ACC112 (cell line): ENCODE measurements around the gene ISYNA1.

ENCODE experiments used
- H2AFZ ChIP-seq: fragments of 200-600 bp; sonication (generic); one replicate; pipeline ENCODE4 v1.6.0; 2017; ENCODE audit warnings: antibody characterized with exemption, low read length; ENCODE audit not compliant: unreplicated experiment
- H3K27ac ChIP-seq: fragments of 200-600 bp; sonication (generic); 2 replicates; pipeline ENCODE4 v1.5.1; 2014; ENCODE audit warnings: low read depth, mild to moderate bottlenecking, antibody characterized with exemption, low read length, moderate library complexity
- H3K27me3 ChIP-seq: fragments of 200-600 bp; sonication (generic); 2 replicates; pipeline ENCODE4 v1.6.1; 2014; ENCODE audit warnings: mild to moderate bottlenecking, antibody characterized with exemption, low read length, moderate library complexity, mixed read lengths; ENCODE audit not compliant: insufficient read depth
- H3K36me3 ChIP-seq: fragments of 200-600 bp; sonication (generic); 2 replicates; pipeline ENCODE4 v1.6.1; 2016; ENCODE audit warnings: mild to moderate bottlenecking, antibody characterized with exemption, low read length, moderate library complexity, mixed read lengths; ENCODE audit not compliant: insufficient read depth
- H3K4me1 ChIP-seq: fragments of 200-600 bp; sonication (generic); one replicate; pipeline ENCODE4 v1.6.1; 2016; ENCODE audit warnings: low read length, mixed read lengths; ENCODE audit not compliant: insufficient read depth, unreplicated experiment, control insufficient read depth
- H3K4me3 ChIP-seq: fragments of 200-600 bp; sonication (generic); 2 replicates; pipeline ENCODE4 v1.5.1; 2014; ENCODE audit warnings: mild to moderate bottlenecking, low read depth, low read length
- H3K79me2 ChIP-seq: fragments of 200-600 bp; sonication (generic); one replicate; pipeline ENCODE4 v1.6.0; 2016; ENCODE audit warnings: low read length; ENCODE audit not compliant: control insufficient read depth, unreplicated experiment, insufficient read depth

Gene ISYNA1

DNA sequence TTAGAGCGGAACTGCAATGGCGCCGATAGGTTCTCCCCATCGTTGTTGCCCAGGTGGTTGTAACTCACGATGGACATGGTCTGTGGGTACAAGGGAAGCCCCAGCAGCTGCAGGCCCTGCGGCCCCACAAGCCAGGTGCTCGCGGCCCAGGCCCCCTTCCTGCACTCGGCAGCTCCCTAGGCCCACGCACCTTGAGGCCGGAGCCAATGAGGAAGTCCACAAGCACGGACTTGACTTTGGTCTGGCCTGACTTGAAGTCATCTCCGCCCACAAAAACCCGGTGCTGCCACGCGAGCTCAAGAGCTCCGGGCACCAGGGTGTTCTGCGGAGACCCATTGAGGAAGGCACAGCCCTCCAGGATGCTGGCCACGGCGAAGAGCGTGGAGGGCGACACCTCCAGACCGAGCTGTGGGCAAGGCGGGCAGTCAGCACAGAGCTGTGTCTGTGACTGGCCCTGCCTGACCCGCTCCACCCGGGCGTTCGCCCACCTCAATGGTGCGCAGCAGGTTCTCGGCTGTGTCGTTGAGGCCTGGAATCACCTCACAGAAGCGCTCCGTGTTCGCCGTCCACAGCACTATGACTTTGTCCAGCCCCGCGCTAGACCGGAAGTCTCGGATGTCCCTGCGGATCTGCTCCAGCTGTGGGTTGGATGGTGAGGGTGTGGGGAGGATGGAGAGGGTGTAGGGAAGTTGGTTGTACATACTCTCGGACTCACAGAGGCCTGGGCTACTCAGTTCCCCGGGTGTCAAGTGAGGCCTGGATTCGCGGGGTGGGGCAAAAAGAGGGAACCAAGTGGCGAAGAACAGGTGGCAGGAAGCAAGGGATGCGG lies 1.9 kb downstream of the ISYNA1 start:
- H3K36me3 ChIP-seq: no peaks in the 10 kb centered on the region
- H2AFZ ChIP-seq: no peak overlapping the region
- H3K27me3 ChIP-seq: no peaks in the 10 kb centered on the region
- no peak overlapping the region for H3K4me3 ChIP-seq
- no peaks in the 10 kb centered on the region for H3K79me2 ChIP-seq
- no peak overlapping the region for H3K27ac ChIP-seq
- H3K4me1 ChIP-seq: peaks cover 4% of the 10 kb centered on the region

DNA sequence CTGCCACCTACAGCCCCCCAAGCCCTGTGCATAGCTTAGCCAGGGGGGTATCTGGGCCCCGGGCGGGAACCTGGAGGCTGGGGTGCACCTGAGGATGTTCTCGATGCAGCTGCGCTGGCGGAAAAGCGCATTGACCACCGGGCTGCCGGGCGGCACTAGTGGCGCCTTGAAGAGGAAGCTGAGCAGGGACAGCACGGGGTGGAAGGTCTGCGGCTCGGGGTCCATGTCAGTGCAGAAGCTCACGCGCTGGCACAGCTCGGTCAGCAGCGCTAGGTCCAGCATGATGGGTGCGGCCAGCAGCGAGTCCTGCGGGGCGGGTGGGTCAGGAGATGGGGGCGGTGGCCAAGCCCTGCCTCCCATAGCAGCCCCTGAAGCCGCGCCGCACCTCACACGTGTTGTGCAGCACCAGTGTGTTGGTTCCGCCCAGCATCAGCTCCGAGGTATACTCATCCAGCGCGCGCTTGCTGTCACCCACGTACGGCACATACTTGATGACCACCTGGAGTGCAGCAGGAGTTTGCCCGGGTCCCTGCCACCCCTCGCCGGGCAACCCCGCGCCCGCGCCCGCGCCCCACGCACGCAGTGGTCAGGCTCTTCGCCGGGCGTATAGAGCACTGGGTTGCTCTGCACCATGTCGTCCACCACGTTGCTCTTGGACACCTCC lies 2.6 kb downstream of the ISYNA1 start:
- no peak overlapping the region for H3K4me3 ChIP-seq
- no peaks in the 10 kb centered on the region for H3K36me3 ChIP-seq
- H3K4me1 ChIP-seq: peaks cover 4% of the 10 kb centered on the region
- no peak overlapping the region for H3K27ac ChIP-seq
- no peak overlapping the region for H2AFZ ChIP-seq
- H3K79me2 ChIP-seq: no peaks in the 10 kb centered on the region
- H3K27me3 ChIP-seq: no peaks in the 10 kb centered on the region

DNA sequence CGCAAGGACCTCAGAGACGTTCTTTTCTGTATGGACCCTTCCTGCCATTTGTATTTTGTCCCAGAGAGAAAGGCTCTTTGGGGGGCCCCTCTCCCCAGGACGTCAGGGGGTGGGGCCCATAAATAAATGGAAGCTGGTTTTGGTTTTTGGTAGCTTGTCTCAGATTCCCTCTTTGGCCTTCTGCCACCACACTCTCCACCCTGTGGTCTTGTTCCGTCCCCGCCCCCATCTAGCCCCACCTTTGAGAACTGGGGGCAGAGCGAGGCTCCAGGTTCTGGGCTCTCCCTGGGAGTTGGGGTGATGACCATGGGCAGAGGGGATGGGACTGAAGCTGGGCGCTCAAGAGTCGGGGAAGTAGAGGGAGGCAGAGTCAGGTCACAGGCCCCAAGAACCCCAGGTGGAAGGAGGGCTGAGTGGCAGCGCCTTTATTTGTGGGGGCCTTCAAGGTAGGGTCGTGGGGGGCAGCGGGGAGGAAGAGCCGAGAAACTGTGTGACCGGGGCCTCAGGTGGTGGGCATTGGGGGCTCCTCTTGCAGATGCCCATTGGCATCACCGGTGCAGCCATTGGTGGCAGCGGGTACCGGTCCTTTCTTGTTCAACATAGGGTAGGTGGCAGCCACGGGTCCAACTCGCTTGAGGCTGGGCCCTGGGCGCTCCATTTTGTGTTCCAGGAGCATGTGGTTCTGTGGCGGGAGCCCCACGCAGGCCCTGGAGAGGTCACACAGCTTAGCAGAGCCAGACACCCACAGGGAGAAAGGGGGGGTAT lies 3.3 kb downstream of the ISYNA1 start:
- no peaks in the 10 kb centered on the region for H3K79me2 ChIP-seq
- peaks cover 4% of the 10 kb centered on the region for H3K4me1 ChIP-seq
- no peak overlapping the region for H3K4me3 ChIP-seq

DNA sequence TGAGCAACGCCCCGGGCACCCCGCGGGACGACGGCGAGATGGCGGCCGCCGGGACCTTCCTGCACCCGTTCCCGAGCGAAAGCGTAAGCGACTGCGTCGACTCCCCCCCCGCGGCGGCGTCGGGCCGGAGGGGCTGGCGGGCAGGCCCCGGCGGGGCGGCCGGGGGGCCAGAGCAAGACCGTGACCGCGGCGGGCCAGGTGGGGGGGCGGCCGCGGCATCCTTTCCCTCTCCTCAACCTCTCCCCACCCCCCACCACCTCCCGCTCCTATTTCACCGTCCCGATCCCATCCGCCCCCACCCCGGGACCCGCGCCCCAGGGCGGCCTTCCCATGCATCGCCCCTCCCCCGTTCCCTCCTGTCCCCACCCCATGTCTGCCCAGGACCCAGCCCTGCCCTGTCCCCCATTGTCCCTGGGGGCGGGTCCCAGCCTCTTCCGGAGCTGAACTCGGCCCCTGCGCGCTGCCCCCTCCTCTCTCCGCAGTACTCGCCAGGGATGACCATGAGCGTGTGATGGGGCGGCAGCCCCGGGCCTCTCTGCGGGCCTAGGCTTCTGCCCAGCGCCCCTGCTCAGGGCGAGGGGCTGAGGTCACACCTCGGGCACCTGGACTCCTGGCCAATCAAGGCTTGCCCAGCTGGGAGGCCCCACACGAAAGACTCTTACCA lies 4.1 kb downstream of the ISYNA1 start:
- no peak overlapping the region for H3K4me3 ChIP-seq

More for the DNA sequence above, 3.3 kb downstream of the ISYNA1 start:
- Histone ChIP-seq H3K27me3 (no peaks in the 10 kb centered on the region), H2AFZ (no peak overlapping the region), H3K27ac (no peak overlapping the region), H3K36me3 (no peaks in the 10 kb centered on the region)

DNA sequence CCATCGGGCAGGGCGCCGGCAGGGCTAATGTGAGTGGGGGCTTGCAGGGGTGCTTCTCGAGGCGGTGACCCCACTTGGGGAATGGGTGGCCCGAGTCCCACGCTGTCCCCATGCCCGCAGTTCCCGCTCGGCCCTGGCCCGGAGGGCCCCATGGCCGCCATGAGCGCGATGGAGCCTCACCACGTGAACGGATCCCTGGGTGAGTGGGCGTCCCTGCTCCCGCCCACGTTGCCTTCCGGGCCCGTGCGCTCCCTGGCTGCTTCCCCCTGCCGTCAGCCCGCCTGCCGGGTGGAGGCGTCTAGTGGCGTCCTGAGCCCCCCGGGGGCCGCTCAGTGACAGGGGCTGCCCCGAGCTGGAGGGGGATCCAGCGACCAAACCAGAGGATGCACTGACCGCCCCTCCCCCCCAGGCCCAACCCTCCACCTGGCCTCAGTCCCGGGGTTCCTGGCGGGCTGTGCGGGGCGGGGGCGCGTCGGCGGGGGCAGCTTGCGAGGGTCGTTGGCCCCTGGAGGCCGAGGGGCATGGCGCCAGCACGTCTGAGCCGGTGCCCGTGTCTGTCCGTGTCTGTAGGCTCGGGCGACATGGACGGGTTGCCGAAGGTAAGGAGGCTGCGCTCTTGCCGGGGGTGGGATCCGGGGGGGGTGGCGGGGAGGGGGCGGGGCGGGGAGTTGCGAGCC lies 4.8 kb downstream of the ISYNA1 start:
- Histone ChIP-seq H3K4me1 (no peaks in the 10 kb centered on the region), H3K79me2 (no peaks in the 10 kb centered on the region), H2AFZ (no peak overlapping the region), H3K27ac (no peak overlapping the region), H3K4me3 (no peak overlapping the region), H3K27me3 (no peaks in the 10 kb centered on the region), H3K36me3 (no peaks in the 10 kb centered on the region)

More for the DNA sequence above, 4.1 kb downstream of the ISYNA1 start:
- no peak overlapping the region for H2AFZ ChIP-seq
- H3K79me2 ChIP-seq: no peaks in the 10 kb centered on the region
- H3K4me1 ChIP-seq: no peaks in the 10 kb centered on the region
- H3K27me3 ChIP-seq: no peaks in the 10 kb centered on the region
- H3K27ac ChIP-seq: no peak overlapping the region
- no peaks in the 10 kb centered on the region for H3K36me3 ChIP-seq

DNA sequence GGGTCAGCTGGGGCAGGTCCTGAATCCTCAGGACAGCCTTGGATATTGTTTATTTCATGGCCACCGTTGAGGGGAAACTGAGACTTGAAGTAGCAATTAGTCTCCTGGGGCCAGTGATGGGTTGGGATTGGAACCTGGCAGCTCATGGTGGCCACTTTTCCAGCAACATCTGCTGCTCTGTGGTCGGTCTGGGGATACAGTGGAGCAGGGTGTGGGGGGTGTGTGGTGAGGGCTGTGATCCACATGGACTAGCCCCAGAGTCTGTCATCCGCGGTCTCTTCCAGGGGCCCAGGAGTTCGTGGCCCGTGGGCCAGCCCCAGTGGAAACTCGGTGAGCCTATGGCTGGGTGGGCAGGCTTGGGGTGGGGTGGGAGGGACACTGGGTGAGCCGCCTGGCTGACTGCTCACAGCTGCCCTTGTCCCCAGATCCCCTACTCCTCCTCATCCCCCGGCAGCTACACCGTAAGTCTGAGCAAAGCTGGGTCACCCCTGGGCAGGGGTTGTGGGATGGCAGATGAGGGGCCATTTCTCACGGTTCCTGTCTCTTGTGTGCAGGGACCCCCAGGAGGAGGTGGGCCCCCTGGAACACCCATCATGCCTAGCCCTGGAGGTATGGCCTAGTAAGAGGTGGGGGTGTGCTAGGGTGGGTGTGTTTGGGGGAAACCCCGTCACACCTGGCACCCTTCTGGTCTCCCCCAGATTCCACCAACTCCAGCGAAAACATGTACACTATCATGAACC lies 5.5 kb downstream of the ISYNA1 start:
- Histone ChIP-seq H3K27ac (no peak overlapping the region), H2AFZ (no peak overlapping the region)

DNA sequence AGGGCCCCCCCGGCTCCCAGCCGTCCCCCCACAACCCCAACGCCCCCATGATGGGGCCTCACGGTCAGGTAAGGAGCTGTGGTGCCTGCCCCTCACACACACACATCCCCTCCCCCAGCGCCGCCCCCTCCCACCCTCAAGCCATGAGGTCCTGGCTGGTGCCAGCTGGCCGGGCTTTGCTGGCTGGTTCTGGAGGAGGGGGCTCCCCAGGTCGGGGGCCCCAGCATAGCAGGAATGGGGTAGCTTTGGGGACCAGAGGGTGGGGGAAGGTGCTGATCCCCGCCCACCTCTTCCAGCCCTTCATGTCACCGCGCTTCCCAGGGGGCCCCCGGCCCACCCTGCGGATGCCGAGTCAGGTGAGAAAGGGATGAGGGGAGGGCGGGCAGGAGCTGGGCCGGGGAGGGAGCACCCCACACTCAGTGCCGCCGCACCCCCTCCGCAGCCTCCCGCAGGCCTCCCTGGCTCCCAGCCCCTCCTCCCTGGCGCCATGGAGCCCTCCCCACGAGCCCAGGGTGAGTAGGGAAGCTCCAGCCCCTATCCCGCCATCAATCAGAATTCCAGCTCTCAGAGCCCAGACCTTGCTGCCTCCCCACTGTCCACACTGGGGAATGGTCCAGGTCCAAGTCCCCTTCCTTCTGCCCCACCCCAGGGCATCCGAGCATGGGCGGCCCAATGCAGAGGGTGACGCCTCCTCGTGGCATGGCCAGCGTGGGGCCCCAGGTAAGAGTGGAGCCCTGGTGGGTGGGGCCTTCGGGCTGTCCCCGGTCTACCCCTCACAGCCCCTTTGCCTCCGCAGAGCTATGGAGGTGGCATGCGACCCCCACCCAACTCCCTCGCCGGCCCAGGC lies 6.4 kb downstream of the ISYNA1 start:
- no peak overlapping the region for H3K4me3 ChIP-seq
- peaks cover 3% of the 10 kb centered on the region for H3K4me1 ChIP-seq
- no peak overlapping the region for H3K27ac ChIP-seq
- H3K27me3 ChIP-seq: no peaks in the 10 kb centered on the region
- H2AFZ ChIP-seq: no peak overlapping the region
- H3K36me3 ChIP-seq: no peaks in the 10 kb centered on the region
- no peaks in the 10 kb centered on the region for H3K79me2 ChIP-seq

More for the DNA sequence above, 5.5 kb downstream of the ISYNA1 start:
- H3K4me1 ChIP-seq: no peaks in the 10 kb centered on the region
- no peaks in the 10 kb centered on the region for H3K36me3 ChIP-seq
- H3K4me3 ChIP-seq: no peak overlapping the region
- no peaks in the 10 kb centered on the region for H3K79me2 ChIP-seq
- H3K27me3 ChIP-seq: no peaks in the 10 kb centered on the region

DNA sequence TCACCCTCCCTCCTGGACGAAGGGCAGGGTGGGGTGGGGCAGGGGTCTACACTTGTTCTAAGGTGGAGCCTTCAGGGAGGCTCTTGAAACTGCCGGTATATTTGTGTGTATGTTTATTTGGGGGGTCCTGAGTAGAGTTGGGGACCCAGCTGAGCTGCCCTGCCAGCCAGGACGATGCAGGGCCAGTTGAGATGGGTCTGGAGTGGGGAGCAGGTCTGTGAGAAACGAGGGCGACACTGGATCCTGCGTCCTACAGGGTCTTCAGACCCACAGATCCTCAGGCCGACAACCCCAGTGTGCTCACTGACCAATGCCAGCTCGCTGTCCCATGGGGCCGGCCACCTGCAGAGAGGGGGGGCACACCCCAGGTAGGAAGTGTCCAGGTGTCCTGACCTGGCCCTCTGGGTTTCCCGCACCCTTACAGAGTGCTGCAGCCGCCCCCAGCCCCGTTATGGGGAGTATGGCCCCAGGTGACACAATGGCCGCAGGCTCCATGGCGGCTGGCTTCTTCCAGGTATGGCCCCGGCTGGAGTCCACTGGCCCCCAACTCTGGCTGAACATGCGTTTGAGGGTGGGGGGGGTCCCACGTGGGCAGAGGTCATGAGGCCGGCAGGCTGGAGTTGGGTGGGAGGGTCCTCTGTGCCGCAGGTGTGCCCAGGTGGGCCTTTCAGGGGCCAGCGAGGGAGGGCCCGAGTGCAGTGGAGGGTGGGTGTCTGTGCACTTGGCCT lies 7.4 kb downstream of the ISYNA1 start:
- H3K4me1 ChIP-seq: peaks cover 12% of the 10 kb centered on the region
- H3K4me3 ChIP-seq: no peak overlapping the region
- H3K79me2 ChIP-seq: no peaks in the 10 kb centered on the region
- H3K36me3 ChIP-seq: no peaks in the 10 kb centered on the region
- no peaks in the 10 kb centered on the region for H3K27me3 ChIP-seq
- no peak overlapping the region for H3K27ac ChIP-seq
- H2AFZ ChIP-seq: no peak overlapping the region
